ENCODE measurements around the gene CREBBP. TPM values are rescaled to one million over a fixed set of nuclear protein-coding genes. Genes with fewer than 3 reads are reported as not detected.

CREBBP gene
- total and polyA plus RNA-seq, 9 of the 15 experiments (the other 6 are each of a cell fraction or from before 2014, with no cell fraction given), result 0.70 to 24.8 (median 5.6) TPM

GRCh38 chr16:3716831-3717234 is 163.7 kb downstream of the CREBBP start (continued):
- TF ChIP-seq TBL1XR1 (IDR thresholded peaks at IDR 0.05; ENCODE audit: low read length in 2 of 2) (no peak), CUX1 (CRISPR knock-in tag; IDR thresholded peaks at IDR 0.05) (no peak), MYC (IDR thresholded peaks at IDR 0.05; ENCODE audit: low read depth, low read length) (no peak), MYC (CRISPR knock-in tag; IDR thresholded peaks at IDR 0.05; ENCODE audit: borderline replicate concordance, low read depth) (peak; percentile 60; the same call in 1 of the 2 replicates), SNIP1 (IDR thresholded peaks at IDR 0.05; ENCODE audit: low read depth) (no peak), CREB5 (CRISPR knock-in tag; IDR thresholded peaks at IDR 0.05) (no peak), CCNT2 (IDR thresholded peaks at IDR 0.05; ENCODE audit: borderline replicate concordance, extremely low read depth, insufficient read length, low read depth, low read length) (no peak), CHD1 (IDR thresholded peaks at IDR 0.05; ENCODE audit: low read length) (peak; percentile 10), ZNF197 (CRISPR knock-in tag; IDR thresholded peaks at IDR 0.05; ENCODE audit: low read depth) (no peak), EGR1 (conservative IDR thresholded peaks at IDR 0.05) (peak; percentile 32; the same call in 1 of the 2 replicates), ZNF436 (CRISPR knock-in tag; IDR thresholded peaks at IDR 0.05) (no peak), TEAD2 (tag; IDR thresholded peaks at IDR 0.05) (no peak), SRSF3 (IDR thresholded peaks at IDR 0.05; ENCODE audit: insufficient read depth, low read length) (no peak), ZSCAN32 (CRISPR knock-in tag; IDR thresholded peaks at IDR 0.05) (no peak), U2AF2 (optimal IDR thresholded peaks at IDR 0.05; ENCODE audit: low read depth, low read length) (no peak), ZNF398 (CRISPR knock-in tag; IDR thresholded peaks at IDR 0.05) (no peak), ATF3 (IDR thresholded peaks at IDR 0.05) (no peak), ATF3 (CRISPR knock-in tag; conservative IDR thresholded peaks at IDR 0.05) (no peak), BRD4 (IDR thresholded peaks at IDR 0.05) (no peak), ZEB2 (IDR thresholded peaks at IDR 0.05) (no peak)

All from K562 (cell line).